Ovary (tissue), 3 donors: ENCODE results near the gene MDM1.

Experiments used
- POLR2A ChIP-seq: fragments of 450-650 bp; IDR thresholded peaks from one replicate; pipeline ENCODE4 v1.6.1; 2017; ENCODE audit warnings: antibody characterized with exemption, mild to moderate bottlenecking, moderate library complexity
- TF ChIP-seq, protein P1 (sequence below), 3 donors: fragments of 450-650 bp in 2 of 3; fragments of 200-600 bp in 1 of 3; IDR thresholded peaks; one replicate each; pipeline versions ENCODE4 v1.5.1 to v1.8.0; 2016 to 2022; ENCODE audit warnings: antibody characterized with exemption in 3 of 3, mild to moderate bottlenecking in 1 of 3
- donor health status: DM: no; HTN: no; CAD: no.

DNA sequence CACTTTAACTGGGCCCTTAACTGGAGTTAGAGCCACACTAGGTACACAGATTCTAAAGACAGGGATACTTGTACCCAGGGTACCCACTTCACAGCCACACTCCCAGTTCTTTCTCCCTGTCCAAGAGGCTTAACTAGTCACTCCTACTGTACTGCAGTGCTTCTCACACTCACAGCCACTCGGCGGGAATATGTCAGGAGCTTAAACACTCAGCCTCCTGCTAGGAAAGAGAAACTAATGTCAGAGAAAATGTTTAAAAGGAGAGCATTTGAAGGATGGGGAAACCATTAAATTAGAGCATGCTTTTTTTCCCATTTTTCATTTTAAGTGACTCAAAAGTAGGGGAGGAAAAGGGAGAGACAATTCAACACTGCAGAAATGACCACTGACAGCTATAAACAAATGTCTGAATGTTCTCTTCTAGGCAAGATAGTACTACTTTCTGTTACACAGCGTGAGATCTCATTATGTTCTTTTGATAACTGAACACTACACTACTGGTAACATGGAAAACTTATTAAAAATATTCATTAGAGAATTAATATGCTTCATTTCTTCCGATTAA, 22.9 kb upstream of the MDM1 start:
- no peak for TF ChIP-seq POLR2A
- TF ChIP-seq, protein P1, sequence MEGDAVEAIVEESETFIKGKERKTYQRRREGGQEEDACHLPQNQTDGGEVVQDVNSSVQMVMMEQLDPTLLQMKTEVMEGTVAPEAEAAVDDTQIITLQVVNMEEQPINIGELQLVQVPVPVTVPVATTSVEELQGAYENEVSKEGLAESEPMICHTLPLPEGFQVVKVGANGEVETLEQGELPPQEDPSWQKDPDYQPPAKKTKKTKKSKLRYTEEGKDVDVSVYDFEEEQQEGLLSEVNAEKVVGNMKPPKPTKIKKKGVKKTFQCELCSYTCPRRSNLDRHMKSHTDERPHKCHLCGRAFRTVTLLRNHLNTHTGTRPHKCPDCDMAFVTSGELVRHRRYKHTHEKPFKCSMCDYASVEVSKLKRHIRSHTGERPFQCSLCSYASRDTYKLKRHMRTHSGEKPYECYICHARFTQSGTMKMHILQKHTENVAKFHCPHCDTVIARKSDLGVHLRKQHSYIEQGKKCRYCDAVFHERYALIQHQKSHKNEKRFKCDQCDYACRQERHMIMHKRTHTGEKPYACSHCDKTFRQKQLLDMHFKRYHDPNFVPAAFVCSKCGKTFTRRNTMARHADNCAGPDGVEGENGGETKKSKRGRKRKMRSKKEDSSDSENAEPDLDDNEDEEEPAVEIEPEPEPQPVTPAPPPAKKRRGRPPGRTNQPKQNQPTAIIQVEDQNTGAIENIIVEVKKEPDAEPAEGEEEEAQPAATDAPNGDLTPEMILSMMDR (IDR thresholded peaks at IDR 0.05) = no peak
